HepG2 (cell line): ENCODE measurements around the gene TIMM10. TPM values are rescaled to one million over a fixed set of nuclear protein-coding genes. Genes with fewer than 3 reads are reported as not detected.

Experiments used
- ATAC-seq: fragments of 200-7000 bp; cut with Tn5 transposase; 3 replicates; pipeline ENCODE4 v1.9.1; 2020; ENCODE audit warnings: mild to moderate bottlenecking, moderate library complexity
- BruUV-seq: library from RNA; stranded (reverse); fragments of 400-500 nt; replicated peaks from 2 replicates; lab custom pipeline; 2021; lab: Mats Ljungman, UMichigan
- CTCF ChIA-PET: fragments of 300-600 bp; formaldehyde crosslinking; extraction: SDS; loops from one replicate; lab custom pipeline; 2021; ENCODE audit warnings: low total read pairs, inconsistent platforms, low intra/inter-chr PET ratio; lab: Yijun Ruan, JAX
- POLR2A ChIA-PET: fragments of 350-600 bp; sonication (Branson Sonifier 250); formaldehyde crosslinking; loops from one replicate; lab custom pipeline; 2020; ENCODE audit warnings: antibody characterized with exemption, inconsistent platforms; lab: Yijun Ruan, JAX
- DNase-seq: peaks from one replicate; pipeline ENCODE4 v3.0.0-alpha.2; 2015; ENCODE audit warnings: low spot score
- FAIRE-seq: peaks from 3 replicates; lab custom pipeline; 2011; peaks lifted over from hg19 to GRCh38; lab: Jason Lieb, UNC
- H2AFZ ChIP-seq: one replicate; pipeline ENCODE4 v1.6.1; 2011; ENCODE audit warnings: low read length, inconsistent platforms
- H3K27ac ChIP-seq: fragments of 300-600 bp; 3 replicates; pipeline ENCODE4 v1.8.0; 2011; ENCODE audit warnings: mixed run types, mild to moderate bottlenecking, mixed read lengths, low read length, inconsistent platforms; ENCODE audit not compliant: insufficient read depth; ENCODE audit errors: extremely low read length
- H3K27me3 ChIP-seq, 2 experiments: fragments of 200-600 bp in 1 of 2; 2 replicates in 1 of 2; 3 replicates in 1 of 2; pipeline versions ENCODE4 v1.6.0 to v1.8.0; 2011; ENCODE audit warnings: low read length in 2 of 2, mild to moderate bottlenecking in 2 of 2, moderate library complexity in 2 of 2, inconsistent platforms in 1 of 2; ENCODE audit not compliant: insufficient read depth in 2 of 2, control insufficient read depth in 1 of 2
- H3K36me3 ChIP-seq, 2 experiments: fragments of 200-600 bp in 1 of 2; replicated peaks in 1 of 2; 2 replicates in 1 of 2; 3 replicates in 1 of 2; pipeline versions ENCODE4 v1.5.1 to v1.8.0; 2011; ENCODE audit warnings: low read length in 2 of 2, inconsistent platforms in 1 of 2; ENCODE audit not compliant: insufficient read depth in 2 of 2, control insufficient read depth in 1 of 2
- H3K4me1 ChIP-seq: 2 replicates; pipeline ENCODE4 v1.5.1; 2012; ENCODE audit warnings: low read length, inconsistent platforms; ENCODE audit not compliant: insufficient read depth
- H3K4me2 ChIP-seq: 2 replicates; pipeline ENCODE4 v1.6.0; 2011; ENCODE audit warnings: low read depth, low read length, inconsistent platforms
- H3K4me3 ChIP-seq, 3 experiments: fragments of 200-600 bp in 1 of 3; sonication (generic), shearing (Covaris generic) in 1 of 3; replicated peaks in 1 of 3; 2 replicates each; pipeline ENCODE4 v1.5.1; 2011 to 2016; ENCODE audit warnings: low read length in 3 of 3, inconsistent platforms in 2 of 3, low read depth in 2 of 3, mild to moderate bottlenecking in 2 of 3, control low read depth in 1 of 3, mixed read lengths in 1 of 3; ENCODE audit not compliant: insufficient read depth in 1 of 3
- H3K79me2 ChIP-seq: one replicate; pipeline ENCODE4 v1.6.1; 2011; ENCODE audit warnings: low read length, inconsistent platforms; ENCODE audit not compliant: insufficient read depth
- H3K9ac ChIP-seq: 2 replicates; pipeline ENCODE4 v1.6.0; 2011; ENCODE audit warnings: mild to moderate bottlenecking, low read depth, low read length, inconsistent platforms; ENCODE audit not compliant: insufficient read depth
- H3K9me3 ChIP-seq: 2 replicates; pipeline ENCODE4 v1.5.1; 2012; ENCODE audit warnings: mild to moderate bottlenecking, low read length
- H4K20me1 ChIP-seq: 2 replicates; pipeline ENCODE4 v1.6.0; 2011; ENCODE audit warnings: inconsistent platforms, mild to moderate bottlenecking, low read length, moderate library complexity; ENCODE audit not compliant: insufficient read depth
- FOXK1 ChIP-seq: sonication (generic); formaldehyde crosslinking; IDR thresholded peaks from 2 replicates; pipeline ENCODE4 v1.4.0; 2020; ENCODE audit warnings: low read depth, missing genetic modification reagents, borderline replicate concordance
- HNF4A ChIP-seq: sonication (generic); formaldehyde crosslinking; IDR thresholded peaks from 2 replicates; pipeline ENCODE4 v1.4.0; 2020; ENCODE audit warnings: missing genetic modification reagents
- KMT2B ChIP-seq: IDR thresholded peaks from 2 replicates; pipeline ENCODE4 v1.6.1; 2016; ENCODE audit warnings: missing genetic modification reagents, missing compliant biosample characterization
- MED1 ChIP-seq: sonication (generic); formaldehyde crosslinking; IDR thresholded peaks from 2 replicates; pipeline ENCODE4 v1.4.0; 2020; ENCODE audit warnings: missing genetic modification reagents
- MLX ChIP-seq: IDR thresholded peaks from 2 replicates; pipeline ENCODE4 v1.6.1; 2016
- PTBP1 ChIP-seq: fragments of 200-400 bp; formaldehyde crosslinking; IDR thresholded peaks from 2 replicates; pipeline ENCODE4 v1.6.1; 2018; ENCODE audit warnings: low read length, low read depth; ENCODE audit not compliant: poor library complexity, severe bottlenecking
- STAT6 ChIP-seq: sonication (generic); formaldehyde crosslinking; IDR thresholded peaks from 2 replicates; pipeline ENCODE4 v1.4.0; 2020; ENCODE audit warnings: missing genetic modification reagents, mild to moderate bottlenecking, borderline replicate concordance
- SYNCRIP ChIP-seq: fragments of 200-400 bp; formaldehyde crosslinking; IDR thresholded peaks from 2 replicates; pipeline ENCODE4 v1.6.1; 2018; ENCODE audit warnings: mild to moderate bottlenecking, low read depth, low read length; ENCODE audit not compliant: insufficient read depth
- ZFP36L2 ChIP-seq: sonication (generic); formaldehyde crosslinking; IDR thresholded peaks from 2 replicates; pipeline ENCODE4 v1.4.0; 2020; ENCODE audit warnings: missing genetic modification reagents
- ZNF768 ChIP-seq: sonication (generic); formaldehyde crosslinking; IDR thresholded peaks from 2 replicates; pipeline ENCODE4 v1.4.0; 2020; ENCODE audit warnings: missing genetic modification reagents
- WGBS: methylation state at CpG from one replicate; pipeline ENCODE4 v1.1.6; 2017; ENCODE audit warnings: low lambda C conversion rate; 5-methylcytosine and 5-hydroxymethylcytosine counted together
- in situ Hi-C: cut with HindIII; loops from 2 replicates; pipeline ENCODE4 v1.10.0; 2017; ENCODE audit warnings: low pct_unique_long_range_greater_than_20kb; ENCODE audit not compliant: extremely low pct_ligation_motif_present
- intact Hi-C: fragments of 100-400 bp; cut with micrococcal nuclease; formaldehyde crosslinking; loops from one replicate; pipeline ENCODE4 v1.10.0; 2022; ENCODE audit not compliant: unreplicated experiment
- polyA plus RNA-seq, 8 experiments: library from polyadenylated mRNA; depleted of rRNA in 3 of 8; stranded (reverse) in 7 of 8; unstranded in 1 of 8; fragments of >200 nt; fragmentation: Illumina TruSeq in 4 of 8; extraction: Trizol in 4 of 8; gene quantifications; 2 replicates each; pipeline versions ENCODE4 v1.2.1 to v1.2.3, GENCODE V29; 2011 to 2016; ENCODE audit warnings: low read depth in 4 of 8, missing spikeins in 1 of 8, mixed read lengths in 1 of 8; ENCODE audit not compliant: insufficient read depth in 1 of 8
- total RNA-seq, 5 experiments: library from RNA; depleted of rRNA; stranded (reverse); fragments of >200 nt; fragmentation: Illumina TruSeq; extraction: Trizol; gene quantifications; 2 replicates each; pipeline ENCODE4 v1.2.3, GENCODE V29; 2016; ENCODE audit warnings: low read depth in 1 of 5
- TF ChIP-seq, protein P1 (sequence below): IDR thresholded peaks from 2 replicates; pipeline ENCODE4 v1.6.1; 2012; ENCODE audit warnings: low read depth, low read length, improper control_type of control experiment

The TIMM10 gene
- total and polyA plus RNA-seq, 2 of the 13 experiments (the other 11 are each of a cell fraction or from before 2014, with no cell fraction given) = 67.8 to 82.2 TPM

- no peak for TF ChIP-seq SYNCRIP
- TF ChIP-seq, protein P1, sequence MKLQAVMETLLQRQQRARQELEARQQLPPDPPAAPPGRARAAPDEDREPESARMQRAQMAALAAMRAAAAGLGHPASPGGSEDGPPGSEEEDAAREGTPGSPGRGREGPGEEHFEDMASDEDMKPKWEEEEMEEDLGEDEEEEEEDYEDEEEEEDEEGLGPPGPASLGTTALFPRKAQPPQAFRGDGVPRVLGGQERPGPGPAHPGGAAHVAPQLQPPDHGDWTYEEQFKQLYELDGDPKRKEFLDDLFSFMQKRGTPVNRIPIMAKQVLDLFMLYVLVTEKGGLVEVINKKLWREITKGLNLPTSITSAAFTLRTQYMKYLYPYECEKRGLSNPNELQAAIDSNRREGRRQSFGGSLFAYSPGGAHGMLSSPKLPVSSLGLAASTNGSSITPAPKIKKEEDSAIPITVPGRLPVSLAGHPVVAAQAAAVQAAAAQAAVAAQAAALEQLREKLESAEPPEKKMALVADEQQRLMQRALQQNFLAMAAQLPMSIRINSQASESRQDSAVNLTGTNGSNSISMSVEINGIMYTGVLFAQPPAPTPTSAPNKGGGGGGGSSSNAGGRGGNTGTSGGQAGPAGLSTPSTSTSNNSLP = no peak
- 0 out of 2 replicates have a peak, but pooled peaks have one; percentile 25 for TF ChIP-seq MED1 (CRISPR knock-in tag)
- TF ChIP-seq MLX (CRISPR knock-in tag) = peak; percentile 31; the same call in 1 of the 2 replicates
- no peak for TF ChIP-seq PTBP1
- TF ChIP-seq FOXK1 = no peak
- no peak for TF ChIP-seq KMT2B
These were observed 22.0 kb downstream of the TIMM10 start (continued) for GRCh38 chr11:57508341-57509170.

DNA sequence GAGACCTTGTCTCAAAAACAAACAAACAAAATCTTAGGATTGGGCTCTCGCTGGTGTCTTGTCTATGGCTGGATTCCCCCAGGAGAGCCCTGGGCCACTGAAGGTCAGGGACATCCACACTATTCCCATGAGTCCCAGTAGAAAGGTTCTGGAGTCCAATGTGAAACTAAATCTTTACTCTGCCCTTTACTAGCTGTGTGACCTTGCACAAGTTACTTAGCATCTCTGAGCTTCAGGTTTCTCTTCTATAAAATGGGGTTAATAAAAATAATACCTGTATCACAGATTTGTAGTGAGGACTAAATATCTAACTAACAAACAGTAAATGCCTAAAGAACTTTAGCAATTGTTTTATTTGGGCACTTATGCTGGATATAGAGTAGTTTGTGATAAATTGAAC, 24.0 kb downstream of the TIMM10 start:
- no peaks in the 10 kb centered on the region for H3K27me3 ChIP-seq
- no peak overlapping the region for H2AFZ ChIP-seq
- BruUV-seq = no TSS peak
- 60% methylated on average over 1 of the region's 1 CpG for WGBS
- intact Hi-C loops (no loop called here), in situ Hi-C loops (no loop called here)
- peaks cover 64% of the 10 kb centered on the region for H3K79me2 ChIP-seq
- TF ChIP-seq HNF4A (0 out of 2 replicates have a peak, but pooled peaks have one; percentile 6), ZFP36L2 (no peak), STAT6 (0 out of 2 replicates have a peak, but pooled peaks have one; percentile 29), ZNF768 (CRISPR knock-in tag) (peak; percentile 75; the same call in 1 of the 2 replicates)
- H3K4me1 ChIP-seq = peaks cover 90% of the 10 kb centered on the region
- FAIRE-seq (no peak), ATAC-seq (no peak), DNase-seq (no peak)
- no peak overlapping the region for H3K4me2 ChIP-seq
- H3K9me3 ChIP-seq = no peaks in the 10 kb centered on the region
- ChIA-PET CTCF (interaction anchor here (0.7 kb wide), 1 partner anchor 21 kb away, joined by 4 read pairs; no protein-coding TSS in a partner anchor), POLR2A (interaction anchor here (2.4 to 9.7 kb wide), 3 partner anchors 9 to 13 kb away, joined by 7 to 111 read pairs (median 14); partner anchors contain the start of gene SLC43A1)
- no peak overlapping the region for H3K27ac ChIP-seq
- no peak overlapping the region for H3K4me3 ChIP-seq
- peaks cover 13% of the 10 kb centered on the region for H4K20me1 ChIP-seq
- no peak overlapping the region for H3K9ac ChIP-seq
- H3K36me3 ChIP-seq = peaks cover 8 to 41% of the 10 kb centered on the region in 2 experiments; a peak in 4 of 5 replicates
